ENCODE data around the gene KCNQ2.

Gene KCNQ2

GRCh38 chr20:63469713-63470101 lies 2.7 kb downstream of the KCNQ2 start:
- no peak for DNase-seq

DNA sequence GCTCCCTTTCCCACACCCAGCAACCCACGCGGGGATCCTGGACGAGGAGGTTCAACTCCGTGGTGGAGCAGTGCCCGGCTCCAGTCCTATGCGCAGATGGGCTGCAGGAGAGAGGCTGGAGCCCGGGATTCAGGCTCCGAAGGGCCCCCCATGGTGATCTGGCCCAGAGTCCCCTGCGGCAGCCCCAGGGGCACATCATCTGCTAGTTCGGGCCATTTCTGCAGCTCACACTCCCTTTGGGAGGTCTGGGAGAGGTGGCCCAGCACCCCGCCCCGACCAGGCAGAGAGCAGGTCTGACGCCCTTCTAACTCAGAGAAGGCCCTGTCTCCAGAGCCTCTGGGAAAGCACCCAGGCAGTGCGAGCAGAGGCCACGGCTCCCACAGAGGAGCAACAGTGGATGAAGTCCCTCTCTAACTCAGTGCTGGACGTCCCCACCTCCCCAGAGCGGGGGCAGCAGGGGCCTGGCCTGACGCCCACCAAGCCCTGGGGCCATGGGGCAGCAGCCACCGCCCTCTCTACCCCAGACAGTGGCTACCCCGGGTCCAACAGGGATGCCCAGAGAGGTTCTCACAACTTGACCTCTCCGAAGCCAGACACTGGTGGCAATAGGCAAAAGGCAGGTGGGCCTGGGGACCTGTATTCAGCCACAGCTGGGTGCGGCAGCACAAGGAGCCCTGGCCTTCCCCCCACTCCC lies 3.3 kb downstream of the KCNQ2 start:
- DNase-seq, result no peak

DNA sequence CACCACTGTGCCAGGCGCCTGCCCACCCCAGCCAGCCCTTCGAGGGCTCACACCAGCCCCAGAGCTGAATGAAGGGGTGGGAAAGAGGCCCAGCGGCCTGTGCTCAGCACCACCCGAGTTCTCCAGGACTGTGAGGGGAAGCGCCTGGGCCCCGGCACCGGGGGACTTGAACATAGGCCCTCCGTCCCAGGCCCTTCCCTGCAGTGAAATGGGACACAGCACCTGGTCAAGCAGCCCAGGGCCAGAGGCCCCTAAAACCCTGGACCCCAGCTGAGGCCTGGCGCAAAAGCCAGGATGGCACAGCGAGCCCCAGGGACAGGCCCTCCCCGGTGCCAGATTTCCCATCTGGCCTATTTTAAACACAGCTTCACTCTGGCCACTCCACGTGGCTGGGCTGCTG lies 4.0 kb downstream of the KCNQ2 start:
- no peak for DNase-seq

DNA sequence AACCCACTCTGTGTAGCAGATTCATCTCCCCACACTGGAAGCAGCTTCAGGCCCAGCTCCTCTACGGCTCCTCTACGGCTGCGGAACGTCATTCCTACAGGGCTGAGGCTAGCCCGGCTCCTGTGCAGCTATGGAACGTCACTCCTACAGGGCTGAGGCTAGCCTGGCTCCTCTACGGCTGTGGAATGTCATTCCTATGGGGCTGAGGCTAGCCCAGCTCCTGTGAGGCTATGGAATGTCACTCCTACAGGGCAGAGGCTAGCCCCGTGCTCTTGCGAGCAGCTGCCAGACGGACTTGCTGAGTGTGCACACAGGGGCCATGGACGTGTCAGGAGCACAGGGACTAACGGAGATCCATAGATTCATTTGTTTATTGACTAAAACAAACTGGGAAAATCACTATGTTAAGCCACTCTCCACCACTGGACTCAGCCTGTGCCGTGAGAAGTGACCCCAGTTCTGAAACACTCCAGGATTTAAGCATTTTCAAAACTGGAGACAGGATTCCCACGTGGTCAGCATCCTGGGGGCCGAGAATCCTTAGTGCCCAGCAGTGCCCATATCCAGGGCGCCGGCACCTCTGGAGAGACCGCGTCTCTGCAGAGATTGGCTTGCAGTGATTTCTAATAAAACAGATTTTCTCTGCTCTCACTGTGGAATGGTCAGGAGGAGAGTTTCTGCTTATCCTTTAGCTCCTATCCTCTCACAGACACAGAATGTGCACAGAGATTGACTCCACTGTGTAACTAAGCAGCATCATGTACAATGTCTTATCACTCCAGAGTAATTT lies 5.0 kb downstream of the KCNQ2 start:
- DNase-seq, result no peak

GRCh38 chr20:63466861-63467260 lies 5.6 kb downstream of the KCNQ2 start:
- DNase-seq, result no peak

DNA sequence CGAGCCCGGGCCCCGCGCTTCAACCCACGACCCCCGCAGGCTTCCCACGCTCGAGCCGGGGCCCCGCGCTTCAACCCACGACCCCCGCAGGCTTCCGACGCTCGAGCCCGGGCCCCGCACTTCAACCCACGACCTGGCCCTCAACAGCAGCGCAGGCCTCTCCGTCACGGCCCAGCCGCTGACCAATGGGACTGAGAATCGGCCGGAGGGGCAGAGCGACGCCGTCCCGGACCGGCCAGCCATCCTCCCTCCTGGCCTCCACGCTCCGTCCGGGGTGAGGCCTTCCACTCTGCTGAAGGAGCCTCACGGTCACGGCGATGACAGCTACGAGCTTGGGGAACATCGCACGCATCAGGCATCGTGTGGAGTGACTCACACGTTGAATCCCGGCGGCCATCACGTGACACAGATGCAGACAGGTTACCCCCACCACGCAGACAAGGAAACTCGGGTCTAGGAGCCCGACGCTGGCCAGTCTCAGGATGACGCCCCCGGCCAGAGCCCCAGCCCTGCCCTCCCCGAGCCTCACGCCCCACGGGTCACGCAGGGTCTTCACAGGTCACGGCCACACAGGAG lies 6.1 kb downstream of the KCNQ2 start:
- no peak for DNase-seq

DNA sequence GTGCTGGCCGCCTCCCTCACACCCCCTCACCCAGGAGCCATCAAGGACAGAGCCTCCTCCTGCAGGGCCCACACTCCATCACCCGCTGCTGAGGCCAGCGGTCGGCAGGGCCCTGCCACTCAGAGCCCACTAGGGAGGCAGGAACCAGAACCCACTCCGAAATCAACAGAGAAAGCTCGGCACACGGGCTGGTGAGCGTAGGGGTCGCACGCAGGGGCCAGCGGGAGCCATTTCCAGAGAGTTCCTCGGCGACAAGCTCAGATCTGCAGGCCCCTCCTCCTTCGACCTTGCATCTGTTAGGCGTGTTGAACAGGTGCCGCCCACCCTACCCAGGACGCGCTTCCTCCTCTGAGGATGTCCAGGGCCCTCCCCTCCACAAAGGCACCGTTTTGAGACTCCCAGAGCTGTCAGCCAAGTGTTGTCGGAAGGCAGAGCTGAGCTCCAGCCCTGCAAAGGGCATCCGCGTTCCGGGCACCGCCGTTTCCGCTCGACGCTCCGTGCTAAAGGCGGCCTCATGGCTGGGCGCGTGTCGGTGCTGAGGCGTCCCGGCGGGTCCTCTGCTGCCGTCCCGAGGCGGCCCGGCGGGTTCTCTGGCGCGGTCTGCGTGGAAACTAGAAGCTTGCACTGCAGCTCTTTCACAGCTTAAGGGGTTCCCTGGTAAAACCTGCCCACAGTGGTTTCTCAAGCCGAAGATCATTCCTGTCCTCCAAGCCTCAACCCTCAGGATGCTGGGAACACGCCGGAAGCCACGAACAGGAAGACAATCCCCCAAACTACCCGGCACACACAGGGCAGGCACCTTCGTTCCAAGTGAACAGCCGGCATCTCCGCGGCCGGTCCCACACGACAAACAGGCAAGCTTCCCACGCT lies 6.8 kb downstream of the KCNQ2 start:
- DNase-seq, result no peak

DNA sequence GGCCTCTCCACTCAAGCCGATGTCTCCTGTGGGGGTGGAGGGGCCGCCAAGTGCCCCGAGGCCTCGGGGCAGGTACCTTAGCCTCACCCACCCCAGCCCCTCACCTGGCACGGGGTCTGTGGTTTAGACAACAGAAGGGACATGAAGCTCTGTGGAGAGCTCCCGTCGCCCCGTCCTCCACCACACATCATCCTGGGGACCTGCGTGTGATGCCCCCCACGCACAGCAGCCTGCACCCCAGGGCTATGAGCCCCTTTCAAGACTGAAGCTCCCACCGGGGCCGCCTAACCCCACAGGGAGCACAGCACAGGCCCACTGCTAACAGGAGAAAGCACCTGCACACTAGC lies 8.2 kb downstream of the KCNQ2 start:
- DNase-seq, result no peak

DNA sequence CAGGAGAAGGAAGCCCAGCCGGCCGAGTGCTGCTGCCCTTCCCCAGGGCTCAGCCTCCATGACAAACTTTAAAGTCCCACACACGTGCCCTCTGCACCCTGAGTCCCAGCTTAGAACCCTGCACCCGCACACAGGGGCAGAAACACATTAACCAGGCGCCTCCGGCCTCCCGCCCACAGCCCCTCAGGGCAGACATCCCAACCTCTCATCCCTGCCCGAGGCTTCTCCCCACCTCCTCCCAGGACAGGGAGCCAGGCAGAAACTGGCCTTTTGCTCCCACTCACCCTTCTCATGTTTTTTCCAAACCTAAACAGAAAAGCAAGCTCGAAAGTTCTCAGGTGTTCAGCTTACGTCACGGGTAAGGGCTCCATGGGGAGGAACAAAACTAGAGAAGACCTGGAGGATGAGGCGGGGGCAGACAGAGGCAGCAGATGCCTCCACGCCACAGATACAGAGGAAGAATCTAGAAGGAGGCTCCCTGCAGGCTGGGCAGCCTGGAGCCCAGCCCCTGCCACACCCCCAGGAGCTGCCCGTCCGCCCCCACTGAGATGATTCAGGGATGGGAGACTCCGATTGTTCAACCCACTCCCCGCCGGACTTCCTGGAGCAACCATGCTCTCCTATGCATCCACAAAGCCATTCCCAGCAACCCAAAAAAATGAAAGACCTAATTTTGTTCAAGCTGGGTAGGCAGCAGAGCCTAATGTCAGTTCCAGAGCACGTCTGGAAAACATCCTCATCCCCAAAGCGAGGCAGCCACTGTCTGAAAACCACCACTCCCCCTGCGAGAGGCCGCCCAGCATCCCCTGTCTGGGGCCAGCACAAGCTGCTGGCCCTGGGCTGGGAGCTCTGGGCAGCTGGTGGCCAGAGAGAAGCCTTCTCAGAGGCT lies 8.8 kb downstream of the KCNQ2 start:
- DNase-seq, result no peak

DNA sequence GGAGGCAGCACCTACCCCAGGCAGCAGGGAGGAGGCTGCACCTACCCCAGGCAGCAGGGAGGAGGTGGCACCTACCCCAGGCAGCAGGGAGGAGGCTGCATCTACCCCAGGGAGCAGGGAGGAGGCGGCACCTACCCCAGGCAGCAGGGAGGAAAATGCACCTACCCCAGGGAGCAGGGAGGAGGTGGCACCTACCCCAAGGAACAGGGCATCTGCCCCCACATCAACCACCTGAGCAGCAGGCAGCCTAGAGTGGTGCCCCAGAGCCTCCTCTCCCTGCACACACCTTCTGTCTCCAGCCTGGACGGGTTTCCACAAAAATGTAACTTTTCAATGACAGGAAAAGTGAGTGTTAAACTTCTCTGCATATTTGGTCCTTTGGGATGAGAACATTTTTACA lies 10.2 kb downstream of the KCNQ2 start:
- DNase-seq, result no peak

- DNase-seq, result no peak
Measured at GRCh38 chr20:63461104-63461763, 11.2 kb downstream of the KCNQ2 start.

DNA sequence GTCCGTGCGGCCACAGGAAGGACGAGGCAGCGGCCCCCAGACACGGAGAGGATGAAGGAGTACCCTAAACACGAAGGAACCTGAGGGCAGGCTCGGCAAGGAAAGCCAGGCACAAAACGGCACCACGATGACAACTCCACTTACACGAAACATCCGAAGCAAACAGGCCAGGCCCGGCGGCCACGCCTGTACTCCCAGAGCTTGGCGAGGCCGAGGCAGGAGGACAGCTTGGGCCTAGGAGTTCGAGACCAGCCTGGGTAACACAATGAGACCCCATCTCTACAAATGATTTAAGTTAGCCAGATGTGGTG lies 13.4 kb downstream of the KCNQ2 start:
- no peak for DNase-seq

DNA sequence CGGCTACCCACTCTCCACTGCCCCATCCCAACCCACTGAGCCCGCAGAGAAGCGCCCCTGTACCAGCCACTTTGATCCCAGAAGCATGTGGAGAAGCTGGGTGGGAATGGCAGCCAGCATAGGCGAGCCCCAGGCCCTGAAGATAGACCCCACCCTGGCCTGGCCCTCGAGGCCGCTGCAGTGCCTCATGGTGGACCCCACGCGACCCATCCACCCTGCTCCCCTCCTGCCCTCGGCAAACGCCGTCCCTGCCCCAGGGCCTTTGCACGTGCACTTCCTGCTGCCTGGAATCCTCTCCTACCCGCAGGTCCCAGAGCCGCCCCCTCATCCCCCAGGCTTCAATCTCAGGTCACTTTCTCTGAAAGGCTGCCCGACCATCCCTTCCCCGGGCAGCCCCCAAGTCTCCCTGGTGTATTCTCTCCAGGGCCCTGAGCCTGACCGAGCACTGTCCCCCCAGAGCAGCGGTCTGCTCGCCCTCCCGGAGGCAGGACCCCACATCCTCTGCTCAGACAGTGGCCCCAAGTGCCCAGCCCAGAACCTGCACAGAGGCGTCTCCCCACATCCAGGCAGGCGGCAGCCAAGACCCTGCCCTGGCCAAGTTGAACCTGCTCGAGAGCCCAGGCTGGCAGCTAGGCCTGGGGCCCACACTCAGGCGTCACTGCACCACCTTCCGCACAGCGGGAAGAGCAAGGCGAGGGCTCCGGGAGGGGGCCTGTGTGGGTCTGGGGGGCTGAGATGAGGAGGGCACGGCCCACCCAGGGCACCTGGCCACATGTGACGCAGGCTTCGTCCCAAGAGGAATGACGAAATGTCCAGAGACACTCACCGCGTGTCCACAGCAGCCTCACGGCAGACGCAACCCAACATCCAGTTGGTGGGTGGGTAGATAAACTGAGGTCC lies 14.0 kb downstream of the KCNQ2 start:
- DNase-seq, result no peak

DNA sequence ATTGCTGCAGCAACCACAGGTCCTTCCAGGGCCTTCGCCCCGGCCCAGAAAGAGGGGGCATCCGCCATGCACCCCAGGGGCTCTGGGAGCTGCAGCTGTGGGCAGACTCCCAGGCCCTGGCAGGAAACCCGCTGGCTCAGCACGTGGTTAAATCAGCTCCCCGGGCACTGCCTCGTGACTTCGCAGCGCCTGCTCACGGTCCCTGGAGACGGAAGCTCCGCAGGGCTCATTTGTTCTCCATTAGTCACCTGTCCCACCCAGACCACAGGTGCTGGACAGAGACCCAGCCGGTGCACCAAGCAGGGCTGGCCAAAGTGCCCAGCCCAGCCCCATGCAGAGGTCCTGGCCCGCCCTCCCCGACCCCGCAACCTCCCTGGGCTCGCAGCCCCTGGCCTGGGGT lies 14.7 kb downstream of the KCNQ2 start:
- no peak for DNase-seq

- DNase-seq, result no peak
Measured at GRCh38 chr20:63456429-63457284, 15.8 kb downstream of the KCNQ2 start.

GRCh38 chr20:63455568-63455859 lies 16.9 kb downstream of the KCNQ2 start:
- no peak for DNase-seq

GRCh38 chr20:63454731-63455567 lies 17.5 kb downstream of the KCNQ2 start:
- DNase-seq, result no peak

DNA sequence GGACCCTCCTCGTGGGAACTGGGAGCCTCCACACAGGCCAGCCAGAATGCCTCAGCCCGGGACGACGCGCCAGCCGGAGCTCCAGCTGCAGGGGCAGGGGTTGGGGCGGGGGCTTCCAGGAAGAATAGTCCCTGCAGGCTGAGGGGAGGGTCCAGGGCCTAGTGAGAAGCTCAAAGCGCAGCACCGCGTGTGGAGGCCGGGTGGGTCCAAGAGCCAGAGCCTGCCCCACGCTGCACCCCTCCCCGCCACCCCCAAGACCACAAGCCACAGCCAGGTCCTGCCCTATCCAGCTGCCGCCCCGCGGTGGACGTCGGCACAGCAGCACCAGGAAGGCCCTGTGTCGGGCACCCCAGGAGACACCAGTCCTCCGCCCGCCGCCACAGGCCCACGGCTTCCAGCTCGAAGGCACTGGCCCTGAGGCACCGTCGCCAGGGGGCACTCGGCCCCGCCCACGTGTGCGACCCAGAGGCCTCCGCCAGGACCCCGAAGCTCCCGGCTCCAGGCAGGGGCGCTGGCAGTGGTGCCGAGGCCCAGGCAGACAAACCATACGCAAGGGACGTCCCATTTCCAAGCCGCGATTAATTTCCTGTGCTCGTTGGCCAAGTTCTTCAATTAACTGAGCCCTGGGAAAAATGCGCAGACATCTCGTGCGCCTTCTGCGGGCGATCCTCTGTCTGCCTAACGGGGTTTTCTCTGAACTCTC lies 19.5 kb downstream of the KCNQ2 start:
- DNase-seq, result no peak

DNA sequence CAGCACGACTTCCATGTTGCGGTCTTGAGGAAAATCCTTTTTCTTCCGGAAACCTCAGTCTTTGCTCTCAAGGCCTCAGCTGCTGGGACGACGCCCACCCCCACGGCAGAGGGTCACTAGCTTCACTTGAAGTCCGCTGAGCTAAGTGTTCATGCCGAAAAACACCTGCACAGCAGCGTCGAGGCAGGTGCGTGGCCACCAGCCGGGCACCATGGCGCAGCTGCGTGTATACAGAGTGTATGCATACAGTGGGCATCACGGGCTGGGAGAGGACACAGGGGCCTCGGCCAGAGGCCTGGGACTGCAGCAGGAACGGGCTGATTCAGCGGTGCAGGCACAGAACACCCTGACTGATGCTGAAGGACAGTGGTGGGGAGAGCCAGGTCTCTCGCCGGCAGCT lies 20.1 kb downstream of the KCNQ2 start:
- DNase-seq, result no peak

Data from CD4-positive, alpha-beta T cell treated with Interleukin-10 for 1 hour (primary cell).